ENCODE results near the gene MRPL42.

GRCh38 chr12:93533310-93533709, 66.0 kb downstream of the MRPL42 start:
- TF ChIP-seq CTCF (IDR thresholded peaks at IDR 0.05) (no peak), POLR2A (IDR thresholded peaks at IDR 0.05) (no peak)
